Testis (tissue), 2 donors: ENCODE measurements around the gene NEDD9.

Experiments
- CTCF ChIP-seq, 3 experiments: fragments of 450-650 bp in 2 of 3; fragments of 200-600 bp in 1 of 3; sonication (generic) in 1 of 3; IDR thresholded peaks; one replicate each; pipeline ENCODE4 v1.5.1; 2016 to 2019; ENCODE audit warnings: antibody characterized with exemption in 3 of 3, mild to moderate bottlenecking in 2 of 3, moderate library complexity in 1 of 3
- POLR2A ChIP-seq: fragments of 450-650 bp; IDR thresholded peaks from one replicate; pipeline ENCODE4 v1.6.1; 2017; ENCODE audit warnings: antibody characterized with exemption, mild to moderate bottlenecking, moderate library complexity

GRCh38 chr6:11201015-11201414 lies 31.5 kb downstream of the NEDD9 start:
- no peak for TF ChIP-seq CTCF (IDR thresholded peaks at IDR 0.05)
- TF ChIP-seq POLR2A = no peak
